Measurements from ENCODE around the gene SCN3B.
A peak's percentile ranks its signal among the peaks of the same experiment; 100 is the strongest.

The SCN3B gene

DNA sequence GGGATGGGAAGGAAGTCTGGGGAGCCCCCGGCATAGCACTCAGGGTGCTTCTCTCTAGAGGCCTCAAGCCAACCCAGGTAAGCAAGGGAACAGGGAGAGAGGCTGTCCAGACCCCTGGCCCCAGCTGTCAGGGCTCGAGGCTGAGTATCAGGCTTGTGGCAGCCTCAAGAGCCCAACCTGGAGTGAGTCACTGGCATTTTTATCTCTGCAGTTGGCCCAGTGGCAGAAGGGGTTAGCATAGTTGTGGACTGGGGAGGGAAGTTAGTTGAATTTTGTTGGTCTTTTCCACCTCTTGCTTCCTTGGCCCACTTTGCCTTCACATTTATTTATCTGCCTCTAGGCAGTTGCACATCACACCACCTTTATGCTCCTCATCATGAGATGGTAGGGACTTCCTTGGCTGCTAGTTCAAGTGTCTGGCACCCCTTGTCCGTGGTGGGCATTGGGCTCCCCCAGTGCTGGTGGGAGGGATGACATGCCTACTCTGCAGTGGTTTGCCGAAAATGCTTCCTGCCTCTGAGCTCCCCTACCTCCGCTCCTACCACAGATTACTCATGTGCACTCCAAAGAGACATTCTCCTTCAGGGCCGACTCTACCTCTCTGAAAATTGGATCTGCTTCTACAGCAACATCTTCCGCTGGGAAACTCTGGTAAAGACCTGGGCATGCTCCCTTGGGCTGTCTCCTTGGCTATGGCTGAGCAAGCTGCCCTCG, 60.1 kb downstream of the SCN3B start:
- DNase-seq = no peak

GRCh38 chr11:123593570-123593969, 60.9 kb downstream of the SCN3B start:
- no peak for DNase-seq

GRCh38 chr11:123590296-123590912, 64.0 kb downstream of the SCN3B start:
- DNase-seq = no peak

- no peak for DNase-seq
Observed at GRCh38 chr11:123588864-123589262, 65.6 kb downstream of the SCN3B start.

DNA sequence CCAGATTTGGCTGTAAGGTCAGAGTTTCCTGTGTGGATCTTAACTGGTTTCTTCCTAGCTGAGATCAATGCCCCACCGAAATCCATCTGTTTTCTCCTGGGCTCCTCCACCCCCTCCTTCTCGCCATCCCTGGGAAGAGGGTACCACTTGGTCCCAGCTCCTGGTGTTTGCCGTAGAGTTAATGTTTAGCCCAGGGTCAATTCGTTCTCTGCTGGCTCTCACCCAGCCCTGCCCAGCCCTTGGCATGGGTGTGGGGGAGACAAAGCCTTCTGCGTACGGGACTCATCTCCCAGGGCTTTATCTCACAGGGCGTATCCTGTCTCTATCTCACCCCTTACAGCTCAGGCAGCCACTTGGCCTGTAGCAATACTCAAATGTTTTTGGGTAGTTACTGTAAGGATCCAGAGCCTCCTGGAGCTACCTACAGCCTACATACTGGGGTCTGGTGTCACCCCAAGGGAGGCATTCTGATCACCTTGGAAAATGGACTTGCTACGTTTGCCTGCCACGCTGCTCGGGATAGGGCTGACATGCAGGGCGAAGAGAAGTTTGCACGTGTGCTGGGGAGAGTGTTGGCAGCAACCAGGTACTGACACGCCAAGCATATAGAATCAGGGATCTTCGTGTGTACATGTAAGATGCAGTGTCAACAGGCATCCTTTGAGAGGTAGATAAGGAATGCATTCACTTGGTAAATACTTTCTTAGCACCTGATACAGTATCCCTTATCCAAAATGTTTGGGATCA, 66.1 kb downstream of the SCN3B start:
- DNase-seq = no peak

GRCh38 chr11:123587559-123587958, 66.9 kb downstream of the SCN3B start:
- no peak for DNase-seq

- DNase-seq = no peak
Observed at GRCh38 chr11:123587044-123587443, 67.4 kb downstream of the SCN3B start.

DNA sequence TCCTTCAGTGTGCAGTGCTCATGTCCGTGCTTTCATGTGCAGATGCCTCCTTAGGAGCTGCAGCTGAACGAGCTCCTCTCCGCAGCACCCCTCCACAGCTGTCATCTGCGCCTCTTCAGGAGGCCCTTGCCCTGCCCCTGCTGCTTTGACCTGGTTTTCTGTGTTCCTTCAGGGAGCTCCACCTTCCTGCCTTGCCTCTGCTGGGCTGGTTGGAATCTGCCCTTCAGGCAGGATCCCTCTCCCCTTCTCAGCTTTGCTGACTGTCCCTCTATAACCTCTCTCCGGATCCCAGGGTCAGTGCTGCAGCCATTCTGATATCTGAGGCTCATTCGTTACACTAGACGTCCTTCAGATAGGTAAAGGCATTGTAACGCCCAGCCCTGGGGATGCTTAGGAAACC, 67.9 kb downstream of the SCN3B start:
- no peak for DNase-seq

GRCh38 chr11:123585706-123586105, 68.7 kb downstream of the SCN3B start:
- DNase-seq = no peak

DNA sequence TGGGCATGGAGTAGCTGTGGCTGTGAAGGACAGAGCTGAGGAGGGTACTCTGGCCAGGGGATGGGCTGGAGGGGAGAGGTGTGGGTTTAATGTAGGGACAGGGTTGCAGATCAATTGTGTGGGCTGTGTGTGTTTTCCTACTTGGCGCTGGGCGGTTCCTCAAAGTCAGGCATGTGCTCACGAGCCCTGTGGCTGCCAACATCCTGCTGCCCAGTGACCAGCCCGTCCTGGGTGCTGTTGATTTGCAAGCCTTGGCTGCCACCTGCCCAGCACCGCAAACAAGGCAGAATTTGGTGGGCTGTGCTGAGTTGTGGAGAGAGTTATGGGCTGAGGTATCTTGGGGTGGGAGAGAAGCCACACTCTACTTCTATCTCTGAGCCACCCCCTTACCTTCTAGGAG, 69.2 kb downstream of the SCN3B start:
- DNase-seq = no peak

DNA sequence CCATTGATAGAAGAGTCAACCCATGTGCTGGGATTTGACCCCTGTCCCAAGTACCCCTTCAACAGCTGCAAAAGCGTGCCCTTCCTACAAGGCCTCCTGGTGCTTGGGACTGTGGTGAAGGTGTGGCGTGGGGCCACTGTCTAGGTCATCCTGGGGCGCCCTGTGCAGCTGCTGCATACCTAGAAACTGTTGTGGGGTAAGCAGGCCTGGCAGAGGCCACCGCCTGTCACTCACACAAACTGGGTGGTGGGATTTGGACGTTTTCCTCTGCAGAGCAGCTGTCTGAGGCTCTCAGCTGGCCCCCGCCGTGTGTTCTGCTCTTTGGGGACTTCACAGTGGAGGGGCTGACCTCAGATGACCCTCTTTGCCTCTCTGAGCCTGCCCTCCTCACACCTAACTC, 69.7 kb downstream of the SCN3B start:
- no peak for DNase-seq

- no peak for DNase-seq
Observed at GRCh38 chr11:123584186-123584585, 70.2 kb downstream of the SCN3B start.

- DNase-seq = no peak
Observed at GRCh38 chr11:123582992-123583504, 71.4 kb downstream of the SCN3B start.

DNA sequence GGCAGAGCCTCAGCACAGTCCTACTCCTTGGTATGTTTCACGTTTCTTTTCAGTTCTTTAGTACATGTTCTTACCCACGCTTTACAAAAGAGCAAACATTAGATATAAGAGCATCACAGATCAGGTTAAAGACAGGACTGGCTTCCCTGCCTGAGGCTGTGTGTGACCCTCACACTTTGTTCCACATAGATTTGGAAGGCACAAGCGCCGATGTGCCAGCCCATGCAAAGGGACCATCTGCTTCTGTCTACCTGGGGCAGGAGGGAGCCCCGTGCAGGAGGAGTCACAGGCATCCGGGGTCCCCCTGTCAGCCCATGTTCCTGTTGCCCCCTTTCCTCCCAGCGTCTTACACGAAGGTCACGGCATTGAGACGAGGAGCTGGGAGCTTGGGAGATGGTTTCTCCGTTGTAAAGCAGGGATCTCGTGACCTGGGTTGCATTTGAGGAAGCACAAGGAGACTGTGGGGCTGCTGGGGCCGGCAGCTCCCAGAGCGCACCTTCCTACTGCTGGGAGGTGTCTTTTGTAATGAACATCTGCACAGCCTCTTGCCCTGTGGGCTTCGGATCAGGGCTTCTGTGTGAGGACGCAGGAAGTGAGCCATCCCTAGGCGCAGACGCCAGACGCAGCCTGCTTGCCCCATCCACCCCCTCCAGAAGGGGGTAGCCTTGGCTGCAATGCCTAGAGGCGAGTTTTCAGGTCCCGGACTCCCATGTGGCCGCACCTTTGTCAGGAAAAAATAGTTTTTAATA, 72.6 kb downstream of the SCN3B start:
- DNase-seq = no peak

DNA sequence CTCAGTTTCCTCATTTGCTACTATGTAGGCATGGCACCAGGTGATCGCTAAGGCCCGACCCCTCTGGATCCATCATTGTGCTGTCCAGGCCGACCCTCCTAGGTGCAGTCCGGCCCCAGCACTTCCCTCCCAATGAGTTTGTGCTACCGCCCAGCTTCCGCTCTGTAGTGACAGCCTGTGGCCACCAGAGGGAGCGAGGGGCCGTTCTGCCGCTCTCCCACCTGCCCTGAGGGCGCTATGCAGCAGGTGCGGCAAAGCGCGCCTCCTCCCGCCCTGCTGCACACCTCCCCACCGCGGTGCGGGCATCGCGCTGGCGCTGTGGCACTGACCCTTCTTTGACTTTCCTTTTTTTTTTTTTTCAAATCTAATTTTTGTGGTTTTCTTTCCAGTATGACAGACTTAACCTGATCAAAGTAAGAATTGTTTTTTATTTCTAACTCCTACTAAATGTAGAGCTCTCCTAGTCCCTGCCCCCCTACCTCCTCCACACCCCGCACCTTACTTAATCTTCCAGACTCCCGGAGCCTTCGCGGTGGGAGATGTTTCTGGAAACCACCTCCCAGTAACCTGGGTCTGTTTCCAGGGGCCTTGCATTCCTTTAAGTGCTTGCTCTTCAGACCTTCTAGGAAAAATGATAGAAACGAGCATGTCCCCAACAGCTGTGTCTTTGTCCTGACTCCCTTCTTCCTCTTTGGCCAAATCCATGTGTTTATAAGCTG, 73.7 kb downstream of the SCN3B start:
- peak; percentile 75 for DNase-seq

DNA sequence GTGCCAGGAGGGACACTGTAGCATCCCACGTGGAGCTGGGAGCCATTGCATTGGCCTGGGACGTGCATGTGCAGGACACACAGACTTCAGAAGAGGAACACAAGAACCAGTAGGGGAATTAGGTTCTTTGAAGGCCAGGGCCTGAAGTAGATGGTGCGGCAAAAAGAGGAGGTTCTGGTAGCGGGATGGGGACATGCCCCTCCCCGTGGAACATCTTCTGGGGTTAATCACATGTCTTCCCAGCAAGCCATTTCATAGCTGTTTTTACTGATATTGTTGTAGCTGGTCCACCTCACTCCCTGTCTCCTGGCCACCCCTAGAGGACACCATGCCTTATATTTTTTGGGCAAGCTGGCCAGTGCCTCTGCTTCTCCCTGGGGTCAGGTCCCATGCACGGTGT, 74.3 kb downstream of the SCN3B start:
- no peak for DNase-seq

DNA sequence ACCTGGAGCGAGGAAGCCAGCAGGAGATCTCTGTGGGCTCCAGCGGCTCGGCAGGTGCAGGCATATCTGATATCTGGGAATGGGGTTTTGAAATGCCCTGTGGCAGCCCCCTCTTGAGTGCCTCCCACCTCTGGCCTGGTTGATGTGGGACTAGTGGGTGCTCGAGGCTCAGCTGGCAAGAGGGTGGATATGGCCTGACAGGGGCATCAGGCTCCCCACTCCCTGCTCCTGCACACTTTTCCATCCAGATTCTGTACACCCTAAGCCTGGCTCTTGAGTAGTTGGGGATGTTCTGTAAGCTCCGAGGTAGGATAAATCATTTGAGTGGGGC, 75.0 kb downstream of the SCN3B start:
- no peak for DNase-seq

All from stimulated activated CD4-positive, alpha-beta T cell treated with anti-CD3 and anti-CD28 coated beads, Interleukin-15, amount 100 ng/mL, for 24 hours (primary cell).